ENCODE data around the gene AP2M1. TPM values are rescaled to one million over a fixed set of nuclear protein-coding genes. Genes with fewer than 3 reads are reported as not detected.

Gene AP2M1
- total and polyA plus RNA-seq, 2 of the 13 experiments (the other 11 are each of a cell fraction or from before 2014, with no cell fraction given): 126 to 146 TPM

GRCh38 chr3:184135149-184135910, 39.3 kb upstream of the AP2M1 start, which contains the start of gene EIF2B5 (continued):
- TF ChIP-seq CTCF (CRISPR knock-in tag; IDR thresholded peaks at IDR 0.05) (peak; percentile 73), ELF3 (CRISPR knock-in tag; IDR thresholded peaks at IDR 0.05) (peak; percentile 97), SOX13 (IDR thresholded peaks at IDR 0.05) (0 out of 2 replicates have a peak, but pooled peaks have one; percentile 48), SOX13 (CRISPR knock-in tag; conservative IDR thresholded peaks at IDR 0.05 in 1 of 2, IDR thresholded peaks at IDR 0.05 in 1 of 2) (peak in 1 of 2 experiments; percentile 51; a peak in 2 of 4 replicates), SMAD3 (CRISPR knock-in tag; IDR thresholded peaks at IDR 0.05) (peak; percentile 64; the same call in 1 of the 2 replicates), RFX1 (IDR thresholded peaks at IDR 0.05) (no peak), ZNF691 (CRISPR knock-in tag; IDR thresholded peaks at IDR 0.05; ENCODE audit: borderline replicate concordance, low read depth) (peak; percentile 22; the same call in 1 of the 2 replicates), POGZ (CRISPR knock-in tag; IDR thresholded peaks at IDR 0.05) (peak; percentile 93), EHMT2 (IDR thresholded peaks at IDR 0.05; ENCODE audit: borderline replicate concordance, low read depth, low read length) (no peak), ZNF207 (IDR thresholded peaks at IDR 0.05; ENCODE audit: borderline replicate concordance) (no peak), NFATC3 (CRISPR knock-in tag; IDR thresholded peaks at IDR 0.05) (no peak), BRCA1 (CRISPR knock-in tag; IDR thresholded peaks at IDR 0.05) (no peak), PBX3 (CRISPR knock-in tag; IDR thresholded peaks at IDR 0.05; ENCODE audit: borderline replicate concordance) (no peak), MLX (CRISPR knock-in tag; IDR thresholded peaks at IDR 0.05) (peak; percentile 48; the same call in 1 of the 2 replicates), CHCHD3 (CRISPR knock-in tag; IDR thresholded peaks at IDR 0.05) (no peak; the same call in 1 of the 2 replicates), CEBPZ (IDR thresholded peaks at IDR 0.05; ENCODE audit: low read length) (no peak), ZNF670 (CRISPR knock-in tag; IDR thresholded peaks at IDR 0.05; ENCODE audit: borderline replicate concordance) (no peak), SAFB2 (CRISPR knock-in tag; IDR thresholded peaks at IDR 0.05; ENCODE audit: borderline replicate concordance, low read depth) (no peak; the same call in 1 of the 2 replicates), ZNF235 (CRISPR knock-in tag; IDR thresholded peaks at IDR 0.05; ENCODE audit: borderline replicate concordance) (no peak), SP4 (CRISPR knock-in tag; IDR thresholded peaks at IDR 0.05) (no peak; the same call in none of the 2 replicates), SSRP1 (CRISPR knock-in tag; IDR thresholded peaks at IDR 0.05) (no peak; the same call in 1 of the 2 replicates), ZNF282 (IDR thresholded peaks at IDR 0.05; ENCODE audit: partially characterized antibody) (no peak)
